Stimulated activated CD8-positive, alpha-beta memory T cell treated with anti-CD3 and anti-CD28 coated beads, Interleukin-7, amount 100 ng/mL, for 24 hours (primary cell): ENCODE data around the gene OSBPL5.

Source experiments
- DNase-seq: peaks from one replicate; pipeline ENCODE4 v3.0.0-alpha.2; 2020; ENCODE audit warnings: low read depth

Gene OSBPL5

DNA sequence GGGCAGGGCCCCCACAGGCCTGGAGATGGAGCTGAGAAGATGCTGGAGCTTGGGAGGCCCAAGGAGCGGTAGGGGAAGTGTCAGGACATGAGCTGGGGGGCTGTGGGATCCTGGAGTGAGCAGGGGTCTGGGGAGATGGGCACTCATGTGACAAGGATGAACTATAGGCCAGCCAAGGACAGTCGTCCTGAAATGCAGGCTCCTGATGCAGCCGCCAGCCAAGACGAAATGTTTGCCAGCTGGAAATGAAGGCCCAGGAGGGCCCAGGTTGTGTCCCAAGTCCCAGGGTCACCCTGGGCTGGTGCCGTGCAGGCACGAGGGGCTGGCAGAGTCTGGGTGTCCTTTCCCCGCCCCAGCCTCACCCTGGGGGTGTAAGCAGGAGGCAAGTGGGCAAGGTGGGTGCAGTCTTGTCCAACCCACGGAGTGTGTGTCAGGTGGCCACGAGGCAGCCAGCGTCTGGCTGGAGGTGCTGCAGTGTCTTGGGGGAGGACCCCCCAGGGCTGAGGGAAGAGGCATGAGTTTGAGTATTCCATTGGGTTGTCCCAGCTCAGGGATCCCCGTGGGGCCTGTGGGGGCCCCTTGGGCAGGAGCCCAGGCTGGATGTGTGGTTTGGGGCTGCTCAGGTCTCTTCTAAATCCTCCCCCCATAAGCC lies 32.1 kb upstream of the OSBPL5 start:
- DNase-seq = no peak

DNA sequence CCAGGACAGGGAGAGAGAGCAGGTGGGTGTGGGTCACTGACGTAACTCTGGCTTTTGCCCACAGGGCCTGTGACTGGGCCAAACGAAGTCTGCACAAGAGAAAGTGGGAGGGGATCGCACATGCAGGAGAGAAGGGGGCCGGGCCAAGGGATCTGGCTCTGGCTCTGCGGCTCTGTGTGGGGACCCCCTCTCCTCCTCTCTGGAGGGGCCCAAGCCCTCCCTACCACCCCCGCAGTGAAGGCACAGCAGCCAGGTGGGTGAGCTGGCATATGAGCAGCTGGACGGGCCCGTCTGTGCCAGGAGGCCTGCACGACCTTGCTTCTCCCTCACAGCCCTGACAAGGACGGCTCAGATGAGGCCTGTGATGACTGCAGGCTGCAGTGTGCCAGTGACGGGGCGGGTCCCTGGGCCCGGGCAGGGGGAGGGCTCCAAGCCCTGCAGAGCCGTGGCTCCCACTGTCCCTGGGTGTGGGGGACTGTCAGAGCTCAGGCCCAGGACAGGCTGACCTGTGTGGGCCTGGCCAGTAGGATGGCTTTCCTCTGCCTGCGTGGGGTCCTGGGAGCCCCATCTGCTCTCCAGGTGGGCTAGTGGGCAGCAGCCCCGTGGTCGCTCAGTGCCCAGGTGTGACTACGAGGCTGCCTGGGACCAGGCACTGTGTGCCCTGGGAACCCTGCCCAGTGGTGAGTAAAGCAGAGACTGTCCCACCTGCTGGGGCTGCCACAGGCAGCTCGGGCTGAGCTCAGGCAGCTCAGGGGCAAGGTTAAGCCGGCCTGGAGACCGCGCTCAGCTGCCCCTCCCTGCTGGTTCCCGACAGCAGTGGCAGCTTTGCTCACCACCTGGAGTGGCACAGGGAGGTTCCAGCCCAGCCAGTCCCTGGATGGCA lies 31.3 kb upstream of the OSBPL5 start:
- no peak for DNase-seq

DNA sequence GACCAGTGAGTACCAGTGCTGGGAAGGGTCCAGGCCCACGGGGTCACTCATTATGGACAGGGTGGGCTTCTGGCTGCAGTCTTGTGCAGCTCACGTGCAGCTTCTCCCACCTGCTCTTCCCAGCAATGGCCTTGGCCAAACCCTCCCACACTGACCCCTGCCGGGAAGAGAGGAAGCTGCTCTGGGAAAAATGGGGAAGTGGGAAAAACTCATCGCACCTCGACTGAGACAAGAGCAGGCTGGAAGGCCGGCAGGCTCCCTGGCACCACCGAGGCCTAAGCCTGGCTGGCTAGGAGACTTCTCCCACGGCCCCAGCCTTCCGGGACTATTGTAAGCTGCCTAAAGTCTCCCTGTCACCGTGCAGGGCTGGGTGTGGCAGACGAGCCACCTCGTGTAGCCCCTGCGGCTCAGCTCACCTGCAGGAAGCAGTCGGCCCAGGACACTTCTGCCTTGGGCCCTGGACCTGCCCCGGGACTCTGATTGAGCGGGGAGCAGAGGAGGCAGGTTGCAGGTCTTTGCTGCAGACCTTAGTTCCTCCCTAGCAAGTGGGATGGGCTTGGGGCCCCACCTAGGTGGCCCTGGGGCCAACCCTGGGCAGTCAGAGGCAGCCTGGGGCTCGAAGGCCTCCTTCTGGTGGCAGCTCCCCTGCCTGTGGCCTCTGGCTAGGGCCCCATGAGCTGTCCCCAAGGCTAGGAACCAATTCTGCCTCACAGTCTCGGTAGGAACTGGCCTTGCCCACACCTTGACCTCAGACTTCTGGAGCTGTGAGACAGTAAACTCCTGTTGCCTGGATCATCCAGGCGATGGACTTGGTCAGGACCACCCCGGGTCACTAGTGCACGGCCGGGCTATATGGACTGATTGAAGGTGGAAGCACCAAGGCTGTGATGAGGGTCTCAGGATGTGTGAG lies 30.4 kb upstream of the OSBPL5 start:
- no peak for DNase-seq

DNA sequence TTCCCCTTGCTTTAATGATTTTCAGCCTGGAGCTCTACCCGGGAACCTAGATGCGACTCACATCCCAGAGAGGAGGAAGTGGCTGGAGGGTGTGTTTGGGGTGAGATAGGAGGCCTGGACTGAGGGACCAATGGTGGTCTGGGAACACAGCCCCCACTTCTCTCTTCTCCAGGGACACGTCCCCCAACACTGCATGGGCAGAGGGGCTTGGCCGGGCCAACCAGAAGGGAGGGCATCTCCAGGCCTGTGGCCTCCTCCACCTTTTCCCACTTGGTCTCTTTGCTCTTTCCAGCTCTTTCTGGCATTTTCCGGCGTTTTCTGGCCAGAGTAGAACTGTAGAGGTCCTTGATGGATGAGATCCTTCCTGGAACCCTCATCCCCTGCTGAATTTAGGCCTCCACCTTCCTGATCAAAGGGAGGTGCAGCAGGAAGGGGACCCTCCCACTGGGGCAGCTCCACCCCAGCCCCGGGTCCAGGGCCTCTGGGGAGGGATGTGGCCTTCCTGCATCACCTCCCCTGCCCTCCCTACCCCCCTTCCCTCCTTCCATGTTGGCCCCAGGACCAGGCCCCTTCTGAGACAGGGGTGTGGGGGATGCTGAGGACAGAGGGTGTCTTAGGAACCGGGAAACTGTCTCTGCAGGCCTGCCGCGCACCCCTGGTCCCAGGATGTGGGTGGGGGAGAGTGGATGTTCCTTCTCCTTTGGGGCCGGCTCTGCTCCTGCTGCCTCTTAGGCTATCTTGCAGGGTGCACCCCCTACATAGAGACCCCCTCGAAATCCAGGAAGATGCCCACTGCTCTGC lies 29.1 kb upstream of the OSBPL5 start:
- DNase-seq = no peak

DNA sequence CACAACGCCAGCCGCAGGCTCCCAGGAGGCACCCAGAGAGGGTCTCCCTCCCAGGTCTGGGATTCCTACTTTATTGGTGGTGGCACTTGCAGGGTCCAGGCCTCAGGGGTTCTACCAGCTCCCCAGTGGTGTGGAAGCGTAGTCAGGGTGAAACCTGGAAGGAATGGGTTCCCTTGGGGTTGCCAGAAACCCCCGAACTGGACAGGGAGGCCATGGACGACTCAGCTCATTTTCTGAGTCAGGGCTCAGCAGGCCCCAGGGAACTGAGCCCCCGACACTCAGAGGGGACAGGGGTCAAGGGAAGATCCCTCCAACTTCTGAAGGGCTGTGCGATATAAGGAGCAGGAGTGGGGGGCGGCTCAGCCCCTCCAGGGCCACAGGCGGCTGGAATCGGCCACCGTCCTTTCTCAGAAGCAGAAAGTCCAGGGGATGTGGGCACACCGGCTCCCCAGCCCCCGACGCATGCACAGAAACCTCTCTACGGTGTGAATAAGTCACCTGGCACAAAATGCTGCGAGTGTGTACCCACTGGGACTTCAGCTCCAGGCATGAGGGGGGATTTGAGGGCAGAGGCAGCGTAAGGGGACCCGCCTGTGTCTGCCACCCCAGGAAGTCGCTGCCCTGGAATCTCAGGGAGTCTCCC lies 28.4 kb upstream of the OSBPL5 start:
- DNase-seq = no peak

DNA sequence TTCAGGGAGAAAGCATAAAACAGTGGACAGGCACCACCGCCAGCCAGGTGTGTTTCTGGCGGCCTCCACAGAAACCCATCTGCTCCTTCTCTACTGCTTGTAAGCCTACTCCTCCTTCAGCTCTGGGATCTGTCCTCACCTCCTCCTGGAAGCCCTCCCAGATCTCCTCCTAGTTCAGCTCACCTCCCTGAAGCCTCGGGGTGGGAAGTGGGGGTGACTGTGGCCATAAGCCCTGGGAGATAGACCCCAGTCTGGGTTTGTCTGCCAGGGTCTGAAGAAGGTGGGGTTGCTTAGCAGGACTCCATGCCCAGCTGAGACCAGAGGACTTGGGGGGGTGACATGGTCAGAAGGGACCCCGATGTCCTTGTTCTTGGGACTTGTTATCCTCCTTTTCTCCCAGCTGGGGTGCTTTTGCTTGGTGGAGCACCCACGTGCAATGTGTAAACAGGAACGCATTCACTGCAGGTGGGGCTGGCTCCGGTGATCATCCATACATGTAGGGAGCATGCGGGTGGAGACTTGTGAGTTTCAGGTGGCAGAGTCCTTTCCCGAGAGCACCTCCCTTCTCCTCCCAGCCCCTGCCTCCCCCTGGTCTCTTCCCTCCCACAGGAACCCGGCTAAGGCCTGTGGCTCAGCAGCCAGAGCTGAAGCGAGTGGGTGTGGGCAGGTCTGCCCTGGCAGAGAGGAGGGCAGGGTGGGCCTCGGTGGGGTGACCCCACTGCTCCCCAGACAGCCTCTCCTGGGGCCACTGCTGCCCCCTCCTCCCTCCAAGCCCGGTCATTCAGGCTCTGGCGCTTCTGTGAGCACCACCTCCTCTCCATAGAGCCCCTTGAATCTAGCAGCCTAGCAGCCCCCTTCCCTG lies 27.6 kb upstream of the OSBPL5 start:
- DNase-seq = no peak

DNA sequence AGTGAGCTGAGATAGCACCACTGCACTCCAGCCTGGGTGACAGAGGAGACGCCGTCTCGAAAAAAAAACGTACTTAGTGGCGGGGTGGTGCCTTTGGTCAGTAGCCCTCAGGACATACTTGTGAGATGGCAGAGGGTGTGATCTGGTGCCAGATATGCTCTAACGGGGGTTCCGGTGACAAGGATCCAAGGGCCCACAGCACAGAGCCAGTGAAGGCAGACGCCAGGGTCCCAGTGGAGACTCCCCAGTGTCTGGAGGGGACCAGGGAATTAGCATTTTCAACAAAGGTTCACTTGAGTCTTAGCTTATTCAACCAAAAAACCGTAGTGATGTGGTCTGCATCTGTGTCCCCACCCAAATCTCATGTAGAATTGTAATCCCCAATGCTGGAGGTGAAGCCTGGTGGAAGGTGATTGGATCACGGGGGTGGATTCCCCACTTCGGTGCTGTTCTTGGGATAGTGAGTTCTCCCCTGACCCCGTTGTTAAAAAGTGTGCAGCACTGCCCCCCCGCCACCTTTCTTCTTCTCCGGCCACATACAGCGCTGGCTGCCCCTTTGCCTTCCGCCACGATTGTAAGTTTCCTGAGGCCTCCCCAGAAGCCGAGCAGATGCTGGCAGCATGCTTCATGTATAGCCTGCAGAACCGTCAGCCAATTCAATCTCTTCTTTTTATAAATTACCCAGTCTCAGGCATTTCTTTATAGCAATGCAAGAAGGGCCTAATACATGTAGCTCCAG lies 26.6 kb upstream of the OSBPL5 start:
- no peak for DNase-seq

DNA sequence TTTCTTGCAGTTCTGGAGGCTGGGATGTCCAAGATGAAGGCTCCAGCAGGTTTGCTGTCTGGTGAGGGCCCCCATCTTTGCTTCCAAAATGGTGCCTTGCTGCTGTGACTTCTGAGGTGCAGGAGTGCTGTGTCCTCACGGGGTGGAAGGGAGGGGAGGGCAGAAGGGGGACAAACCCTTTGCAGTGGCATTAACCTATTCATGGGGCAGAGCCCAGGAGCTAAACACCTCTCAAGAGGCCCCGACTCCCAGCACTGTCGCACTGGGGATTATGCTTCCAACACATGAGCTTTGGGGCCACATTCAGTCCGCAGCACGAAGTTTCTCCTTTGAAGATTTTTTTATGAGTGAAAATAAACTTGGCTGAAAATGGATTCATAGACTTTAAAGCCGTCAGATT lies 25.5 kb upstream of the OSBPL5 start:
- no peak for DNase-seq

DNA sequence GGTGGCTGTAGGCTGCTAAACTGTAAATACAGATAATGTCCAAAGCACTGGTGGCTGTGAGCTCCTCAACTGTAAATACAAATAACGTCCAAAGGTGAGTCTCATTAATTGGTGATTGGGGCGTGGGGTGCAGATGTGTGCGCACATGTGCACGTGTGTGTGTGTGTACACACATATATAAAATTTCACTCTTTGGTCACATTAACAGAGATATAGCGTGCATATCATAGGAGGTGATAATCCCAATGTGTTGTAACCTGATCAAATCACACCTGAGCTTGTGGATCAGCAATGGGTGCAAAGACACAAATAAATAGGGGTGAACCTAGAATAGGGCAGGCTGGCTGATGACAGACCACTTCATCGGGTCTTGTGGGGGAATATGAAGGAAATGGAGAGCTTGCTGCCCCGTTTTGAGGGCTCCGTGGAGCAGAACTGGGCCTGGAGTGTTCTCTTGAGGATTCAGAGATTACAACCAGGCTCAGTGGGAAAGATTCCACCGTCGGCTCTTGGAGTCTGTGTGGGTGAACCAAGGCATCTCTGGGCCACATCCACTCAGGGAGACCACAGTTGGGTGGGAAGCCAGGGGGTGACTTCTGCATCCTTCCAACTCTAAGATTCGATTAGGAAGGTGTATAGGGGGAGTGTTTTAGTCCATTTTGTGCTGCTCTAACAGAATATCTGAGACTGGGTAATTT lies 24.9 kb upstream of the OSBPL5 start:
- DNase-seq = no peak

DNA sequence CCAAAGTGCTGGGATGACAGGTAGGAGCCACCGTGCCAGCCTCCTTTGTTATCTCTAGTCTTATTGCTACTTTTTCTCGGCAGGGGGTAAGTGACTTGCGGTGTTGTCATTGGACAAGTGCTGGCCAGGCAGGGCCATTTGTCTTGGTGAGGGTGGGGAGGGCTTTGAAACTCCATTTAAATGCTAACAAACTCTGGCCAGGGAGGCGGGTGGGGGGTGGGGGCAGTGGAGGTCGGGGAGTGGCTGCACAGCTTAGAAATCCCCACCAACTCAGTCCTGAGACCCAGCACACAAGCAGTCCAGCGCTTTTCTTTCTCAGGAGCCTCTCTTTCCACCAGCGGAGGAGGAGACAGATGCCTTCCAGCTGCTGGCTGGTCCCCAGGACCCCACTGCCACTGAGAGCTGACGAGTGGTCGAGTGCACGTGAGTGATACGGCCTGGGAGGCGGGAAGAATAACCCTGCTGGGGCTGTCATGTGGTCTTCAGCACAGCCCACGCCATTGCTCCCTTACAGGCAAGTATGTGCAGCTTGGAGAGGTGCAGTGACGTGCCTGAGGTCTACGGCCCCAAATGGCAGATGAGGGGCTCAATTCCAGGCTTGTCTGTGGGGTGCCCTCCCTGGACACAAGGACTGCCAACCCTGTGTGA lies 24.2 kb upstream of the OSBPL5 start:
- DNase-seq = no peak

DNA sequence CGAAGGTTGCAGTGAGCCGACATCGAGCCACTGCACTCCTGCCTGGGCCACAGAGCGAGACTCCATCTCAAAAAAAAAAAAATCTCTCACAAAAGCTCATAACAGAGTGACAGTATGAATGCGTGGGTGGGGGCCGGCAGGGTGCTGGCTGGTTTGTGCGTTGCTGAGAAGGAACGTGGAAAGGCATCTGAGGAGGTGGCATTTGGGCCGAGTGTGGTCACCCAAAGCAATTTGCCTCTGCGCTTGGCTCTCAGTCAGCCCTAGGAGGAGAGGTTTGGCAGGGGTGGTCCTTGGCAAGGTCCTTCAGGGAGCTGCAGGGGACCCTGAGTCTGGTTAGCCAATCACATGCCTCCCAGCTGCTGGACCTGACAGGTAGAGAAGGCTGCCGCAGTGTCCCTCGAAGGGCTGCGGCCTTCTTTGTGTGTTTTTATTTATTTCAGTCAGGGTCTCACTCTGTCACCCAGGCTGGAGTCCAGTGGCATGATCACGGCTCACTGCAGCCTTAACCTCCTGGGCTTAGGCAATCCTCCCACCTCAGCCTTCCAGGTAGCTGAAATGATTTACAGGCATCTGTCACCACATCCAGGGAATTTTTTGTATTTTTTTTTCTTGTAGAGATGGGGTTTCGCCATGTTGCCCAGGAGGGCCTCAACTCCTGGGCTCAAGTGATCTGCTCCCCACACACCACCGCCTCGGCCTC lies 23.5 kb upstream of the OSBPL5 start:
- no peak for DNase-seq

DNA sequence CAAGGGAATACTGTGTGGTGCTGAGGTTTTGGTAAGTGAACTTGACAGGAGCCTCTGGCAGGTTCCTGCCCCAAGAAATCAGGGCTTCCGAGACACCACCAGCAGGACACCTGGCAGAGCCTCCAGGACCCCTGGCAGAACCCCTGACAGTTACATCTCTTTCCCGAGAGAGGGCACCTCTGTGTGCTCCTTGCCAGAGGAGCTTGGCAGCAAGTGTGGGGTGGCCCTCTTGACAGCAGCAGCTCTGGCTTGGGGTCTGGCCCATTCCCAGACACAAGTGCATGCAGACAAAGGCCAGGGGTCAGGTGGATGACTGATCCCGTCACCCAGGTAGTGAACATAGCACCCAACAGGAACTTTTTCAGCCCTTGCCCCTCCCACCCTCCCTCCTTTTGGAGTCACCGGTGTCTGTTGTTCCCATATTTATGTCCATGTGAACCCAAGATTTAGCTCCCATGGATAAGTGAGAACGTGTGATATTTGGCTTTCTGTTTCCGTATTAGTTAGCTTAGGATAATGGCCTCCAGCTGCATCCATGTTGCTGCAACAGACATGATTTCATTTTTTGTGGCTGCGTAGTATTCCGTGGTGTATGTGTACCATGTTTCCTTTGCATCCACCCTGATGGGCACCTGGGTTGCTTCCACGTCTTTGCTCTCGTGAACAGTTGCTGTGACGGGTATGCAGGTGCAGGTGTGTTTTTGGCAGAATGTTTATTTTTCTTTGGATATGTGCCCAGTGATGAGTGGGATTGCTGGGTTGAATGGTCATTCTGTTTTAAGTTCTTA lies 21.2 kb upstream of the OSBPL5 start:
- DNase-seq = no peak

DNA sequence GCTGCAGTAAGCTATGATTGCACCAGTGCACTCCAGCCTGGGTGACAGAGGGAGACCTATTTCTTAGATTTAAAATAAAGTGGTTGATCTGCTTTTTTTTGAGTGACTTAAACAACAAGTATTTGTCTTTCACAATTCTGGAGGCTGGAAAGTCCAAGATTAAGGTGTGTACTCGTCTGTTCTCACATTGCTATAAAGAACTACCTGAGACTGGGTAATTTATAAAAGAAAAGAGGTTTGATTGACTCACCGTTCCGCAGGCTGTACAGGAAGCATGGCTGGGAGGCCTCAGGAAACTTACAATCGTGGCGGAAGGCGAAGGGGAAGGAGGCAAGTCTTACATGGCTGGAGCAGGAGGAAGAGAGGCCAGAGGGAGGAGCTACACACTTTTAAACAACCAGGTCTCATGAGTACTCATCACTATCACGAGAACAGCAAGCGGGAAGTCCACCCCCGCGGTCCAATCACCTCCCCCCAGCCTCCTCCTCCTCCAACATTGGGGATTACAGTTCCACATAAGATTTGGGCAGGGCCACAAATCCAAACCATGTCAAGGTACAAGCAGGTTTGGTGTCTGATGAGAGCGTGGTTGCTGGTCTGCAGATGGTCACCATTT lies 19.7 kb upstream of the OSBPL5 start:
- DNase-seq = no peak

DNA sequence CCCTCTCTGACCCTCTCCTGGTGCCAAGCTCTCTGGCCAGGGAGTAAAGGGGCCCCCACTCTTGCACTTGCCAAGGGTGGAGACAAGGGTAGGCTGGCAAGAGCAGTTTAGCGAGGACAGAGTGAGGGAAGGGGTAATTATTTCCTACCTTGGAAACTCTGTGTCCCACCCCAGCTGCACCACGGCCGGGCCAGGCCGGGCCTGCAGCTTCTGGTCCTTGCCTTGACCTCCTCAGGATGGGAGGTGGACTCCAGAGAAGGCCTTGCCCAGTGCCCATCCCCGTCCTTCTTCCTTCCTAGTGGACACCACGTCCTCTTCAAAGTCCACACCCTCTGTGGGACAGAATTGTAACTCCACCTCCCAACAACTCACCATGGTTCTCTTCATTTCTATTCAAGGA lies 18.4 kb upstream of the OSBPL5 start:
- no peak for DNase-seq

DNA sequence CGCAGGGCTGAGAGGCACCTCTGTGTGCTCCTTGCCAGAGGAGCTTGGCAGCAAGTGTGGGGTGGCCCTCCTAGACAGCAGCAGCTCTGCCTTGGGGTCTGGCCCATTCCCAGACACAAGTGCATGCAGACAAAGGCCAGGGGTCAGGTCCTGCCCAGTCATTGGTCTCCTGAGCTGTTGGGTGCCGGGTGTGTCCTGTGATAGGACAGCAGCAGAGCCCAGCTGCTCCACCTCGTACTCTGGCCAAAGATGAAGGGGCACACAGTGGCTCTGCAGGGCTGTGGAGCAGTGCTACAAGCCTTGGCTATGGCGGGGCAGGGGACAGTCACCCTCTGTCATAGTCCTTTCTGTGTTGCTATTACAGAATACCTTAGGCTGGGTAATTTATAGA lies 17.3 kb upstream of the OSBPL5 start:
- no peak for DNase-seq

DNA sequence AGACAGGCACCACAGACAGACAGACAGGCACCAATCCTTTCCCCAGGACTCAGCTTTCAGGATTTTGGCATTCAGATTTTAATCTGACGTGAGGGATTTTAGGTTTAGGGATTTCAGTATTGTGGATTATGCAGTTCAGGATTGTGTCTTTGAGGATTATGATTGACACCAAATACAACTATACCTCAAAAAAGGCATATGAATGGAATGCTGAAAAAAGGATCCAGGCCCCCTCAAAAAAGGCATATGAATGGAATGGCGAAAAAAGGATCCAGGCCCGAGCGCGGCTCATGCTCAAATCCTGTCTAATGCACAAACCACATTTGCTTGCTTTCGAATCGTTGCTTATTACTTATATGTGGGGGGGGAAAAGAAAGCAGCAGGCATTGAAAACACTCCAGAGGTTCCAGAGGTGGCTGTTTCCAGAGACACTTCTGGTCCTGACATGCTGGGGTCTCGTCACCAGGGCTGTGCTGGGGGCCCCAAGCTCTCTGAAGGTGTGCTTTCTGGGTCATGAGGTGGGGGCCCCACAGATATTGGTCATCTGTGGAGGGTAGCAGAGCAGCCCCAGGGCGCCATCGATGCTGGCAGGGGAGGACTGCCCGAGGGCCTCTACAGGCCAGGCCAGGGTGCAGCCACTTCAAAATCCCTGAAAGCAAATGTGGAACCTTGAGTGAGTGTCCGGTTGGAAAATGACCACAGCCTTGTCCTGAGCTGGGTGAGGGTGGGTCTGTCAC lies 16.8 kb upstream of the OSBPL5 start:
- DNase-seq = no peak
